Stomach (tissue), 4 donors: Measurements from ENCODE around the gene DEFB108B.
"Not testable (repeated sequence)": the region's sequence is repeated elsewhere in the genome, so short reads cannot be mapped to it uniquely, and the experiment has no call there.

Experiments used
- CTCF ChIP-seq, 7 experiments: fragments of 450-650 bp in 4 of 7; fragments of 200-600 bp in 3 of 7; sonication (generic) in 3 of 7; IDR thresholded peaks; one replicate each; pipeline ENCODE4 v1.5.1; 2016 to 2019; ENCODE audit warnings: antibody characterized with exemption in 7 of 7, control low read depth in 2 of 7, mild to moderate bottlenecking in 1 of 7
- POLR2AphosphoS5 ChIP-seq, 3 donors: sonication (generic); formaldehyde crosslinking; IDR thresholded peaks; one replicate each; pipeline ENCODE4 v1.6.1; 2016; ENCODE audit warnings: antibody characterized with exemption in 3 of 3

DNA sequence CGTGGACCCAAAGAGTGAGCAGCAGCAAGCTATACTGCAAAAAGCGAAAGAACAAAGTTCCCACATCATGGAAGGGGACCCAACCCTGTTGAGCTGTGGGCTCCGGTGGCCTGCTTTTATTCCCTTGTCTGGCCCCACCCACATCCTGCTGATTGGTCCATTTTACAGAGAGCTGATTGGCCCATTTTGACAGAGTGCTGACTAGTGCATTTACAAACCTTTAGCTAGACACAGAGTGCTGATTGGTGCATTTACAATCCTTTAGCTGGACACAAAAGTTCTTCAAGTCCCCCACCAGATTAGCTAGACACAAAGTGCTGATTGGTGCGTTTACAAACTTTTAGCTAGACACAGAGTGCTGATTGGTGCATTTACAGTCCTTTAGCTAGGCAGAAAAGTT, 10.4 kb downstream of the DEFB108B start:
- not testable (repeated sequence) for TF ChIP-seq CTCF, POLR2AphosphoS5 (IDR thresholded peaks at IDR 0.05)
